HEK293 (cell line): ENCODE results near the gene TMEM247.

Experiments used
- CTCF ChIA-PET: fragments of 350-600 bp; formaldehyde crosslinking; extraction: SDS; loops from one replicate; lab custom pipeline; 2021; ENCODE audit warnings: antibody characterized with exemption; lab: Yijun Ruan, JAX
- POLR2A ChIA-PET: fragments of 300-600 bp; formaldehyde crosslinking; extraction: SDS; loops from one replicate; lab custom pipeline; 2020; ENCODE audit warnings: antibody characterized with exemption, inconsistent platforms; lab: Yijun Ruan, JAX
- H3K27ac ChIP-seq: fragments of 200-500 bp; sonication (Bioruptor generic); 2 replicates; pipeline ENCODE4 v1.5.1; 2014; ENCODE audit warnings: low read depth, low read length, control low read depth, inconsistent platforms; ENCODE audit errors: extremely low read depth
- H3K36me3 ChIP-seq, 2 experiments: fragments of 200-500 bp in 1 of 2; sonication (Bioruptor generic) in 1 of 2; 1 replicate in 1 of 2; 2 replicates in 1 of 2; pipeline ENCODE4 v1.5.1; 2014 to 2017; ENCODE audit warnings: inconsistent platforms in 2 of 2, low read length in 2 of 2; ENCODE audit not compliant: control insufficient read depth in 2 of 2, insufficient read depth in 1 of 2
- H3K4me1 ChIP-seq: fragments of 200-500 bp; sonication (Bioruptor generic); 2 replicates; pipeline ENCODE4 v1.5.1; 2014; ENCODE audit warnings: mild to moderate bottlenecking, low read length, inconsistent platforms; ENCODE audit not compliant: control insufficient read depth, insufficient read depth
- H3K4me3 ChIP-seq: 2 replicates; pipeline ENCODE4 v1.5.1; 2011; ENCODE audit warnings: low read depth, mild to moderate bottlenecking, control low read depth, low read length, moderate library complexity
- H3K9me3 ChIP-seq: fragments of 200-500 bp; sonication (Bioruptor generic); 2 replicates; pipeline ENCODE4 v1.5.1; 2014; ENCODE audit warnings: low read depth, low read length, inconsistent platforms; ENCODE audit not compliant: control insufficient read depth, insufficient read depth
- BCL11B ChIP-seq: fragments of 450-650 bp; formaldehyde crosslinking; IDR thresholded peaks from 2 replicates; pipeline ENCODE4 v1.5.1; 2016; ENCODE audit warnings: low read depth, missing biosample characterization, missing genetic modification characterization
- HIC1 ChIP-seq: fragments of 450-650 bp; formaldehyde crosslinking; IDR thresholded peaks from 2 replicates; pipeline ENCODE4 v1.5.1; 2016; ENCODE audit warnings: missing biosample characterization, missing genetic modification characterization
- OSR2 ChIP-seq: fragments of 450-650 bp; formaldehyde crosslinking; IDR thresholded peaks from 2 replicates; pipeline ENCODE4 v1.5.1; 2016; ENCODE audit warnings: missing biosample characterization, missing genetic modification characterization
- PRDM4 ChIP-seq: fragments of 450-650 bp; formaldehyde crosslinking; IDR thresholded peaks from 2 replicates; pipeline ENCODE4 v1.5.1; 2017; ENCODE audit warnings: missing biosample characterization, missing genetic modification characterization
- SCRT2 ChIP-seq: fragments of 450-650 bp; formaldehyde crosslinking; IDR thresholded peaks from 2 replicates; pipeline ENCODE4 v1.5.1; 2016; ENCODE audit warnings: missing biosample characterization, missing genetic modification characterization
- ZNF132 ChIP-seq: fragments of 450-650 bp; formaldehyde crosslinking; IDR thresholded peaks from 2 replicates; pipeline ENCODE4 v1.5.1; 2017; ENCODE audit warnings: missing biosample characterization, missing genetic modification characterization, borderline replicate concordance
- ZNF148 ChIP-seq: fragments of 450-650 bp; formaldehyde crosslinking; IDR thresholded peaks from 2 replicates; pipeline ENCODE4 v1.5.0; 2017; ENCODE audit warnings: missing biosample characterization, missing genetic modification characterization, borderline replicate concordance
- ZNF155 ChIP-seq: fragments of 450-650 bp; formaldehyde crosslinking; IDR thresholded peaks from 2 replicates; pipeline ENCODE4 v1.5.1; 2016; ENCODE audit warnings: missing biosample characterization, missing genetic modification characterization
- ZNF214 ChIP-seq: fragments of 450-650 bp; formaldehyde crosslinking; IDR thresholded peaks from 2 replicates; pipeline ENCODE4 v1.5.1; 2017; ENCODE audit warnings: missing biosample characterization, mild to moderate bottlenecking, missing genetic modification characterization, borderline replicate concordance
- ZNF23 ChIP-seq: fragments of 450-650 bp; formaldehyde crosslinking; IDR thresholded peaks from 2 replicates; pipeline ENCODE4 v1.5.1; 2016; ENCODE audit warnings: missing biosample characterization, missing genetic modification characterization, borderline replicate concordance
- ZNF274 ChIP-seq, 2 experiments: fragments of 200-500 bp in 1 of 2; fragments of 450-650 bp in 1 of 2; sonication (Bioruptor generic) in 1 of 2; formaldehyde crosslinking in 1 of 2; IDR thresholded peaks; 2 replicates each; pipeline versions ENCODE4 v1.5.1 to v1.6.1; 2014 to 2016; ENCODE audit warnings: borderline replicate concordance in 1 of 2, inconsistent platforms in 1 of 2, low read length in 1 of 2, missing biosample characterization in 1 of 2, missing genetic modification characterization in 1 of 2
- ZNF391 ChIP-seq: fragments of 450-650 bp; formaldehyde crosslinking; IDR thresholded peaks from 2 replicates; pipeline ENCODE4 v1.5.1; 2016; ENCODE audit warnings: low read depth, missing biosample characterization, missing genetic modification characterization, borderline replicate concordance
- ZNF398 ChIP-seq: fragments of 450-650 bp; formaldehyde crosslinking; IDR thresholded peaks from 2 replicates; pipeline ENCODE4 v1.5.1; 2017; ENCODE audit warnings: missing biosample characterization, missing genetic modification characterization
- ZNF423 ChIP-seq: fragments of 450-650 bp; formaldehyde crosslinking; IDR thresholded peaks from 2 replicates; pipeline ENCODE4 v1.5.1; 2016; ENCODE audit warnings: missing biosample characterization, missing genetic modification characterization
- ZNF529 ChIP-seq: fragments of 450-650 bp; formaldehyde crosslinking; IDR thresholded peaks from 2 replicates; pipeline ENCODE4 v1.5.1; 2017; ENCODE audit warnings: missing genetic modification characterization, missing biosample characterization; ENCODE audit not compliant: insufficient replicate concordance
- ZNF530 ChIP-seq: fragments of 450-650 bp; formaldehyde crosslinking; IDR thresholded peaks from 2 replicates; pipeline ENCODE4 v1.5.1; 2016; ENCODE audit warnings: low read depth, missing biosample characterization, missing genetic modification characterization
- ZNF544 ChIP-seq: fragments of 450-650 bp; formaldehyde crosslinking; IDR thresholded peaks from 2 replicates; pipeline ENCODE4 v1.5.0; 2017; ENCODE audit warnings: missing biosample characterization, missing genetic modification characterization
- ZNF555 ChIP-seq: fragments of 450-650 bp; formaldehyde crosslinking; conservative IDR thresholded peaks from 2 replicates; pipeline ENCODE4 v1.5.1; 2017; ENCODE audit warnings: missing biosample characterization, mild to moderate bottlenecking, missing genetic modification characterization, inconsistent platforms
- ZNF623 ChIP-seq: fragments of 450-650 bp; formaldehyde crosslinking; IDR thresholded peaks from 2 replicates; pipeline ENCODE4 v1.5.1; 2016; ENCODE audit warnings: missing biosample characterization, missing genetic modification characterization
- ZNF626 ChIP-seq: fragments of 450-650 bp; sonication (Bioruptor Pico); formaldehyde crosslinking; IDR thresholded peaks from 2 replicates; pipeline ENCODE4 v1.5.1; 2018; ENCODE audit warnings: missing biosample characterization, missing genetic modification characterization, inconsistent platforms
- ZNF658 ChIP-seq: fragments of 450-650 bp; formaldehyde crosslinking; IDR thresholded peaks from 2 replicates; pipeline ENCODE4; 2016; ENCODE audit warnings: missing biosample characterization, missing genetic modification characterization
- ZNF701 ChIP-seq: fragments of 450-650 bp; formaldehyde crosslinking; IDR thresholded peaks from 2 replicates; pipeline ENCODE4 v1.5.1; 2016; ENCODE audit warnings: missing biosample characterization, missing genetic modification characterization
- ZNF792 ChIP-seq: fragments of 450-650 bp; formaldehyde crosslinking; IDR thresholded peaks from 2 replicates; pipeline ENCODE4 v1.5.1; 2016; ENCODE audit warnings: missing biosample characterization, missing genetic modification characterization
- ZNF837 ChIP-seq: fragments of 450-650 bp; formaldehyde crosslinking; IDR thresholded peaks from 2 replicates; pipeline ENCODE4 v1.5.1; 2016; ENCODE audit warnings: missing biosample characterization, missing genetic modification characterization

TMEM247 gene

GRCh38 chr2:46430992-46431391, 48.4 kb upstream of the TMEM247 start:
- H3K9me3 ChIP-seq = no peaks in the 10 kb centered on the region
- H3K36me3 ChIP-seq = no peaks in the 10 kb centered on the region
- ChIA-PET POLR2A (no interaction called here), CTCF (interaction anchor here (1.1 kb wide), 1 partner anchor 403 kb away, joined by 5 read pairs; no protein-coding TSS in a partner anchor)
- H3K27ac ChIP-seq = no peak overlapping the region
- H3K4me3 ChIP-seq = no peak overlapping the region
- no peak for TF ChIP-seq ZNF837 (tag by site-specific recombination)
- no peak for TF ChIP-seq BCL11B (tag by site-specific recombination)
- TF ChIP-seq ZNF701 = no peak
- TF ChIP-seq OSR2 (tag by site-specific recombination) = no peak
- no peak for TF ChIP-seq ZNF214 (tag by site-specific recombination)
- no peak for TF ChIP-seq ZNF274 (IDR thresholded peaks at IDR 0.05; ENCODE audit: low read length)
- no peak for TF ChIP-seq ZNF274 (tag by site-specific recombination; IDR thresholded peaks at IDR 0.05; ENCODE audit: borderline replicate concordance)
- no peak for TF ChIP-seq ZNF792 (tag by site-specific recombination)
- no peak for TF ChIP-seq ZNF23
- TF ChIP-seq ZNF658 (tag by site-specific recombination) = no peak
- no peak for TF ChIP-seq ZNF530 (tag by site-specific recombination)
- H3K4me1 ChIP-seq = no peaks in the 10 kb centered on the region

GRCh38 chr2:46431481-46432235, 47.7 kb upstream of the TMEM247 start:
- Histone ChIP-seq H3K36me3 (no peaks in the 10 kb centered on the region), H3K27ac (no peak overlapping the region), H3K4me3 (no peak overlapping the region), H3K9me3 (no peaks in the 10 kb centered on the region), H3K4me1 (no peaks in the 10 kb centered on the region)
- ChIA-PET CTCF (no interaction called here), POLR2A (no interaction called here)
- TF ChIP-seq ZNF23 = no peak
- TF ChIP-seq ZNF398 = no peak
- TF ChIP-seq ZNF423 (tag by site-specific recombination) = no peak
- no peak for TF ChIP-seq ZNF623 (tag by site-specific recombination)
- no peak for TF ChIP-seq ZNF544 (tag by site-specific recombination)
- no peak for TF ChIP-seq PRDM4 (tag by site-specific recombination)
- TF ChIP-seq ZNF391 (tag by site-specific recombination) = no peak
- no peak for TF ChIP-seq SCRT2 (tag by site-specific recombination)
- TF ChIP-seq ZNF132 (tag by site-specific recombination) = no peak
- TF ChIP-seq ZNF155 (tag by site-specific recombination) = no peak
- no peak for TF ChIP-seq HIC1
- no peak for TF ChIP-seq ZNF555 (tag by site-specific recombination)
- no peak for TF ChIP-seq ZNF148
- TF ChIP-seq ZNF626 (tag by site-specific recombination) = no peak
- no peak for TF ChIP-seq ZNF529
